Measurements from ENCODE around the gene RALGPS1.

DNA sequence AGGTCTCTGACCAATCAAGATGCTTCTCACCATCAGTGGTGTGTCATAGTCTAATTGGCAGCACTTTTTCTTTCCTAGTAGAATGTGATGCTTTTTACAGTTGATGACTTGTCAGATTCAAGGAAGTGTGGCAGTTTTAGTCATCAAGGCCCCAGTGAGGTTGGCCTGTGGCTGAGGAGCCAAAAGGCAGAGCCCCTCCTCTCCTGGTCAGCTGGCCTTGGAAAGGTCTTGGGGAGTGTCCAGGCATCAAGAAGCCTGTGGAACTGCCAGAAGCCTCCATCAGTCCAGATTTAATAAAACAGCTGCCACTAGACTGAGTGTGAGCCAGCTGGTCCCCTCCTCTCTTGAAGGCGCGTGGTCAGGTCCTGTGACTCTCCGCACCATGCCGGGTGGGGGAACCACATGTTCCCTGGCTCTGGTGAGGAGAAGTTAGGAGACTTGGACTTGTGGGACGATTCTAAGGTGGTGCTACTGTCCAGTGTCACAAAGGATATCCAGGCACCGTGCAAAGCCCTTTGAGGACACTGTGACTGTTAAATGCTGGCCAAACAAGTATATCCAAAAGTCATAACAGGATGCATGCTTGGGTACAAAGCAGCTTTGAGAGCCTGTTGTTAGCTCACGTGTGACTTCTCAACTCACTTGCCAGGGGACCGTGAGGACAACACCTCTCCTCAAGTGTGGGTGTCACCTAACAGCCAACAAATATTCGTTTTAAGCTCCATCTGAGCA is 213.9 kb downstream of the RALGPS1 start:
- TF ChIP-seq, protein P1, sequence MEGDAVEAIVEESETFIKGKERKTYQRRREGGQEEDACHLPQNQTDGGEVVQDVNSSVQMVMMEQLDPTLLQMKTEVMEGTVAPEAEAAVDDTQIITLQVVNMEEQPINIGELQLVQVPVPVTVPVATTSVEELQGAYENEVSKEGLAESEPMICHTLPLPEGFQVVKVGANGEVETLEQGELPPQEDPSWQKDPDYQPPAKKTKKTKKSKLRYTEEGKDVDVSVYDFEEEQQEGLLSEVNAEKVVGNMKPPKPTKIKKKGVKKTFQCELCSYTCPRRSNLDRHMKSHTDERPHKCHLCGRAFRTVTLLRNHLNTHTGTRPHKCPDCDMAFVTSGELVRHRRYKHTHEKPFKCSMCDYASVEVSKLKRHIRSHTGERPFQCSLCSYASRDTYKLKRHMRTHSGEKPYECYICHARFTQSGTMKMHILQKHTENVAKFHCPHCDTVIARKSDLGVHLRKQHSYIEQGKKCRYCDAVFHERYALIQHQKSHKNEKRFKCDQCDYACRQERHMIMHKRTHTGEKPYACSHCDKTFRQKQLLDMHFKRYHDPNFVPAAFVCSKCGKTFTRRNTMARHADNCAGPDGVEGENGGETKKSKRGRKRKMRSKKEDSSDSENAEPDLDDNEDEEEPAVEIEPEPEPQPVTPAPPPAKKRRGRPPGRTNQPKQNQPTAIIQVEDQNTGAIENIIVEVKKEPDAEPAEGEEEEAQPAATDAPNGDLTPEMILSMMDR (IDR thresholded peaks at IDR 0.05) = no peak
- TF ChIP-seq RAD21 (IDR thresholded peaks at IDR 0.05; ENCODE audit: low read length) (no peak), YY1 (IDR thresholded peaks at IDR 0.05; ENCODE audit: low read depth) (no peak), NRF1 (IDR thresholded peaks at IDR 0.05; ENCODE audit: low read depth, low read length) (no peak), EZH2phosphoT487 (IDR thresholded peaks at IDR 0.05; ENCODE audit: borderline replicate concordance, low read depth) (no peak), USF2 (IDR thresholded peaks at IDR 0.05; ENCODE audit: borderline replicate concordance, low read depth, low read length) (no peak), TAF1 (IDR thresholded peaks at IDR 0.05; ENCODE audit: borderline replicate concordance, low read depth, low read length) (no peak), JUND (IDR thresholded peaks at IDR 0.05) (no peak), ELF1 (IDR thresholded peaks at IDR 0.05) (no peak)
- TF ChIP-seq, protein P2, sequence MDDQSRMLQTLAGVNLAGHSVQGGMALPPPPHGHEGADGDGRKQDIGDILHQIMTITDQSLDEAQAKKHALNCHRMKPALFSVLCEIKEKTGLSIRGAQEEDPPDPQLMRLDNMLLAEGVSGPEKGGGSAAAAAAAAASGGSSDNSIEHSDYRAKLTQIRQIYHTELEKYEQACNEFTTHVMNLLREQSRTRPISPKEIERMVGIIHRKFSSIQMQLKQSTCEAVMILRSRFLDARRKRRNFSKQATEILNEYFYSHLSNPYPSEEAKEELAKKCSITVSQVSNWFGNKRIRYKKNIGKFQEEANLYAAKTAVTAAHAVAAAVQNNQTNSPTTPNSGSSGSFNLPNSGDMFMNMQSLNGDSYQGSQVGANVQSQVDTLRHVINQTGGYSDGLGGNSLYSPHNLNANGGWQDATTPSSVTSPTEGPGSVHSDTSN (IDR thresholded peaks at IDR 0.05) = no peak
- TF ChIP-seq, protein P3, sequence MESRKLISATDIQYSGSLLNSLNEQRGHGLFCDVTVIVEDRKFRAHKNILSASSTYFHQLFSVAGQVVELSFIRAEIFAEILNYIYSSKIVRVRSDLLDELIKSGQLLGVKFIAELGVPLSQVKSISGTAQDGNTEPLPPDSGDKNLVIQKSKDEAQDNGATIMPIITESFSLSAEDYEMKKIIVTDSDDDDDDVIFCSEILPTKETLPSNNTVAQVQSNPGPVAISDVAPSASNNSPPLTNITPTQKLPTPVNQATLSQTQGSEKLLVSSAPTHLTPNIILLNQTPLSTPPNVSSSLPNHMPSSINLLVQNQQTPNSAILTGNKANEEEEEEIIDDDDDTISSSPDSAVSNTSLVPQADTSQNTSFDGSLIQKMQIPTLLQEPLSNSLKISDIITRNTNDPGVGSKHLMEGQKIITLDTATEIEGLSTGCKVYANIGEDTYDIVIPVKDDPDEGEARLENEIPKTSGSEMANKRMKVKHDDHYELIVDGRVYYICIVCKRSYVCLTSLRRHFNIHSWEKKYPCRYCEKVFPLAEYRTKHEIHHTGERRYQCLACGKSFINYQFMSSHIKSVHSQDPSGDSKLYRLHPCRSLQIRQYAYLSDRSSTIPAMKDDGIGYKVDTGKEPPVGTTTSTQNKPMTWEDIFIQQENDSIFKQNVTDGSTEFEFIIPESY (IDR thresholded peaks at IDR 0.05; ENCODE audit: borderline replicate concordance, low read depth) = no peak
- TF ChIP-seq, protein P4, sequence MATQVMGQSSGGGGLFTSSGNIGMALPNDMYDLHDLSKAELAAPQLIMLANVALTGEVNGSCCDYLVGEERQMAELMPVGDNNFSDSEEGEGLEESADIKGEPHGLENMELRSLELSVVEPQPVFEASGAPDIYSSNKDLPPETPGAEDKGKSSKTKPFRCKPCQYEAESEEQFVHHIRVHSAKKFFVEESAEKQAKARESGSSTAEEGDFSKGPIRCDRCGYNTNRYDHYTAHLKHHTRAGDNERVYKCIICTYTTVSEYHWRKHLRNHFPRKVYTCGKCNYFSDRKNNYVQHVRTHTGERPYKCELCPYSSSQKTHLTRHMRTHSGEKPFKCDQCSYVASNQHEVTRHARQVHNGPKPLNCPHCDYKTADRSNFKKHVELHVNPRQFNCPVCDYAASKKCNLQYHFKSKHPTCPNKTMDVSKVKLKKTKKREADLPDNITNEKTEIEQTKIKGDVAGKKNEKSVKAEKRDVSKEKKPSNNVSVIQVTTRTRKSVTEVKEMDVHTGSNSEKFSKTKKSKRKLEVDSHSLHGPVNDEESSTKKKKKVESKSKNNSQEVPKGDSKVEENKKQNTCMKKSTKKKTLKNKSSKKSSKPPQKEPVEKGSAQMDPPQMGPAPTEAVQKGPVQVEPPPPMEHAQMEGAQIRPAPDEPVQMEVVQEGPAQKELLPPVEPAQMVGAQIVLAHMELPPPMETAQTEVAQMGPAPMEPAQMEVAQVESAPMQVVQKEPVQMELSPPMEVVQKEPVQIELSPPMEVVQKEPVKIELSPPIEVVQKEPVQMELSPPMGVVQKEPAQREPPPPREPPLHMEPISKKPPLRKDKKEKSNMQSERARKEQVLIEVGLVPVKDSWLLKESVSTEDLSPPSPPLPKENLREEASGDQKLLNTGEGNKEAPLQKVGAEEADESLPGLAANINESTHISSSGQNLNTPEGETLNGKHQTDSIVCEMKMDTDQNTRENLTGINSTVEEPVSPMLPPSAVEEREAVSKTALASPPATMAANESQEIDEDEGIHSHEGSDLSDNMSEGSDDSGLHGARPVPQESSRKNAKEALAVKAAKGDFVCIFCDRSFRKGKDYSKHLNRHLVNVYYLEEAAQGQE (IDR thresholded peaks at IDR 0.05; ENCODE audit: low read depth, low read length) = no peak
